Left lung (tissue), 10 donors: ENCODE results near the gene PLEK2. TPM values are rescaled to one million over a fixed set of nuclear protein-coding genes. Genes with fewer than 3 reads are reported as not detected.
"Not testable (repeated sequence)": the region's sequence is repeated elsewhere in the genome, so short reads cannot be mapped to it uniquely, and the experiment has no call there.

Source experiments
- ATAC-seq: fragments of 200-7000 bp; cut with Tn5 transposase; one replicate; pipeline ENCODE4 v1.9.1; 2020; ENCODE audit warnings: moderate library complexity
- DNase-seq, 4 donors: peaks; one replicate each; pipeline ENCODE4 v3.0.0-alpha.2; 2013 to 2020
- H3K27ac ChIP-seq, 2 donors: fragments of 200-600 bp; sonication (generic) in 1 of 2; one replicate each; pipeline versions ENCODE4 v1.5.0 to v1.8.0; 2020 to 2021
- H3K27me3 ChIP-seq, 2 donors: fragments of 200-600 bp; sonication (generic) in 1 of 2; one replicate each; pipeline versions ENCODE4 v1.5.0 to v1.8.0; 2020 to 2021
- H3K36me3 ChIP-seq, 2 donors: fragments of 200-600 bp; sonication (generic) in 1 of 2; one replicate each; pipeline versions ENCODE4 v1.5.0 to v1.8.0; 2020 to 2021
- H3K4me1 ChIP-seq, 2 donors: fragments of 200-600 bp; one replicate each; pipeline ENCODE4 v1.8.0; 2021
- H3K4me3 ChIP-seq, 2 donors: fragments of 200-600 bp; sonication (generic) in 1 of 2; one replicate each; pipeline versions ENCODE4 v1.5.0 to v1.8.0; 2020 to 2021; ENCODE audit warnings: mild to moderate bottlenecking in 1 of 2
- H3K9me3 ChIP-seq, 2 donors: fragments of 200-600 bp; sonication (generic) in 1 of 2; one replicate each; pipeline versions ENCODE4 v1.5.0 to v1.8.0; 2020 to 2021
- CTCF ChIP-seq, 2 donors: fragments of 200-600 bp; sonication (generic) in 1 of 2; IDR thresholded peaks; one replicate each; pipeline versions ENCODE4 v1.5.0 to v1.8.0; 2021; ENCODE audit warnings: antibody characterized with exemption in 2 of 2
- intact Hi-C, 2 donors: fragments of 100-400 bp; cut with DNase I; formaldehyde crosslinking; loops; one replicate each; pipeline versions ENCODE4 v1.11.2 to v1.14.2; 2022
- microRNA-seq, 2 donors: library from miRNA; unstranded; fragments of <30 nt; microRNA quantifications; one replicate each; pipeline ENCODE4, GENCODE V29; 2019
- polyA plus RNA-seq, 6 donors: library from polyadenylated mRNA; unstranded; fragments of 120-200 nt; gene quantifications; one replicate each; pipeline ENCODE4 v1.2.1, GENCODE V29; 2013; ENCODE audit not compliant: insufficient read length in 6 of 6
- total RNA-seq, 2 donors: library from RNA; stranded (reverse); fragmentation: NEBNext Ultra II Directional; extraction: Animal tissue kit (Norgen Biotek cat#: 25700); gene quantifications; one replicate each; pipeline ENCODE4 v1.2.1, GENCODE V29; 2021
- donor health status: DM: no; HTN: yes; CAD: no.
- donor health status: DM: no; HTN: no; CAD: no.

PLEK2 gene
- total and polyA plus RNA-seq, 8 donors: 2.8 to 6.7 (median 4.7) TPM

GRCh38 chr14:67343601-67344230, 68.2 kb downstream of the PLEK2 start:
- H3K4me1 ChIP-seq: no peaks in the 10 kb centered on the region
- ATAC-seq: no peak
- H3K36me3 ChIP-seq: peaks cover 0 to 94% of the 10 kb centered on the region in 2 donors
- no peak for DNase-seq
- H3K9me3 ChIP-seq: no peaks in the 10 kb centered on the region
- no peak for TF ChIP-seq CTCF (IDR thresholded peaks at IDR 0.05)
- no peak overlapping the region for H3K4me3 ChIP-seq
- H3K27me3 ChIP-seq: no peaks in the 10 kb centered on the region
- no peak overlapping the region for H3K27ac ChIP-seq
- intact Hi-C loops: no loop called here

GRCh38 chr14:67341231-67341630, 70.7 kb downstream of the PLEK2 start:
- H3K4me1 ChIP-seq, H3K27ac ChIP-seq, intact Hi-C loops, H3K27me3 ChIP-seq, DNase-seq, H3K4me3 ChIP-seq, H3K9me3 ChIP-seq, ATAC-seq: not testable (repeated sequence)
- peaks cover 0 to 94% of the 10 kb centered on the region in 2 donors for H3K36me3 ChIP-seq

Small RNA genes within 50 kb of the gene (microRNA-seq; reads per million reads assigned to microRNA genes)
- 0 reads per million in 2 donors for gene MIR5694

Other genes with a start within 250 kb of the PLEK2 start
- gene GARIN2, start 222.7 kb downstream of the PLEK2 start, total RNA-seq: under 1 TPM in 1 of 2 donors, not detected in 1; 0.12 TPM
- under 1 TPM; 0.36 to 0.79 (median 0.59) TPM for gene GARIN2, start 222.7 kb downstream of the PLEK2 start, polyA plus RNA-seq
- 10 to 100 TPM; 35.3 to 38.6 TPM for gene PALS1, start 170.7 kb downstream of the PLEK2 start, total RNA-seq
- gene PALS1, start 170.7 kb downstream of the PLEK2 start, polyA plus RNA-seq: 10 to 100 TPM; 25.5 to 32.6 (median 29.4) TPM
- 100 to 1,000 TPM in 1 of 2 donors, 10 to 100 TPM in 1; 84.1 to 107 TPM for gene ATP6V1D, start 52.4 kb downstream of the PLEK2 start, total RNA-seq
- 100 to 1,000 TPM in 1 of 6 donors, 10 to 100 TPM in 5; 71.4 to 109 (median 85.1) TPM for gene ATP6V1D, start 52.4 kb downstream of the PLEK2 start, polyA plus RNA-seq
- 10 to 100 TPM; 64.0 to 99.4 TPM for gene EIF2S1, start 51.8 kb downstream of the PLEK2 start, total RNA-seq
- gene EIF2S1, start 51.8 kb downstream of the PLEK2 start, polyA plus RNA-seq: 10 to 100 TPM; 76.6 to 89.9 (median 84.9) TPM
- gene TMEM229B, start 76.6 kb upstream of the PLEK2 start, total RNA-seq: 1 to 10 TPM; 3.1 to 7.7 TPM
- under 1 TPM; 0.39 to 0.83 (median 0.73) TPM for gene TMEM229B, start 76.6 kb upstream of the PLEK2 start, polyA plus RNA-seq
- 1 to 10 TPM; 1.2 to 2.7 TPM for gene PLEKHH1, start 121.1 kb upstream of the PLEK2 start, total RNA-seq
- gene PLEKHH1, start 121.1 kb upstream of the PLEK2 start, polyA plus RNA-seq: 10 to 100 TPM in 5 of 6 donors, 1 to 10 TPM in 1; 10.0 to 19.2 (median 15.5) TPM
- 10 to 100 TPM; 12.8 to 21.6 TPM for gene PIGH, start 188.1 kb upstream of the PLEK2 start, total RNA-seq
- 10 to 100 TPM; 22.4 to 28.6 (median 23.5) TPM for gene PIGH, start 188.1 kb upstream of the PLEK2 start, polyA plus RNA-seq
- gene ARG2, start 207.8 kb upstream of the PLEK2 start, total RNA-seq: 10 to 100 TPM in 1 of 2 donors, 1 to 10 TPM in 1; 6.0 to 14.8 TPM
- gene ARG2, start 207.8 kb upstream of the PLEK2 start, polyA plus RNA-seq: 1 to 10 TPM; 1.9 to 3.9 (median 2.8) TPM